G401 (cell line): ENCODE measurements around the gene EXD3. TPM values are rescaled to one million over a fixed set of nuclear protein-coding genes. Genes with fewer than 3 reads are reported as not detected.

Experiments
- DNase-seq: peaks from one replicate; pipeline ENCODE4 v3.0.0-alpha.2; 2015; ENCODE audit warnings: low spot score
- in situ Hi-C: cut with HindIII; loops from 2 replicates; pipeline ENCODE4 v1.10.0; 2016; ENCODE audit warnings: low sequenced_read_pairs, mixed read lengths
- total RNA-seq: library from RNA; depleted of rRNA; stranded (reverse); fragments of >200 nt; shearing (Covaris generic); gene quantifications from 2 replicates; pipeline ENCODE4 v1.2.3, GENCODE V29; 2014

The EXD3 gene
- total RNA-seq, 1 experiment from 2014 or later: 4.8 TPM

DNA sequence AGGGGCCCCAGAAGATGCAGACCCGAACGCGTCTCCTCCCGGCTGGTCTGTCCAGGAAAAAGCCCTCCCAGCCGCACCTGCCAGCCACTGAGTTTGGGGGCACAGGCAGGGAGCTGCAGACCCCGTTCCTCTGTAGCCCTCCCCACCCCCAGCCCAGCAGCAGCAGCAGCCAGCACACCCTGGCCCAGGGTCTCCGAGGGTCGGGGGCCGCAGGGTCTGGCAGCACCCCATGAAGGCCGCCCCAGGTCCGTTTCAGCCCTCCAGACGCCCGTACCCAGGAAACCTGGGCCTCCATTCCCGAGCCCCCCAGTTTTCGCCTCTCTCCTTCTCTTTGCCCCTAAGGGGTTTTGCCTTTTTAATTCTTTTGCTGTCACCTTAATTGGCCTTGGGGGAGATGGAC, 19.7 kb downstream of the EXD3 start:
- in situ Hi-C loops: no loop called here
- DNase-seq: no peak

DNA sequence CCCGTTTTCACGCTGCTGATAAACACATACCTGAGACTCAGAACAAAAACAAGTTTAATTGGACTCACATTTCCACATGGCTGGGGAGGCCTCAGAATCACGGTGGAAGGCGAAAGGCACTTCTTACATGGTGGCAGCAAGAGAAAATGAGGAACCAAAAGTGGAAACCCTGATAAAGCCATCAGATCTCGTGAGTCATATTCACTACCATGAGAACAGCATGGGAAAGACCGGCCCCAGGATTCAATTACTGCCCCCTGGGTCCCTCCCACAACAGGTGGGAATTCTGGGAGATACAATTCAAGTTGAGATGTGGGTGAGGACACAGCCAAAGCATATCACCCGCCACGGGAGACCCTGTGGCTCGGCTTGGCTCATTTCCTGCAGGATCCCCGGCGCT, 20.2 kb downstream of the EXD3 start:
- in situ Hi-C loops: no loop called here

DNA sequence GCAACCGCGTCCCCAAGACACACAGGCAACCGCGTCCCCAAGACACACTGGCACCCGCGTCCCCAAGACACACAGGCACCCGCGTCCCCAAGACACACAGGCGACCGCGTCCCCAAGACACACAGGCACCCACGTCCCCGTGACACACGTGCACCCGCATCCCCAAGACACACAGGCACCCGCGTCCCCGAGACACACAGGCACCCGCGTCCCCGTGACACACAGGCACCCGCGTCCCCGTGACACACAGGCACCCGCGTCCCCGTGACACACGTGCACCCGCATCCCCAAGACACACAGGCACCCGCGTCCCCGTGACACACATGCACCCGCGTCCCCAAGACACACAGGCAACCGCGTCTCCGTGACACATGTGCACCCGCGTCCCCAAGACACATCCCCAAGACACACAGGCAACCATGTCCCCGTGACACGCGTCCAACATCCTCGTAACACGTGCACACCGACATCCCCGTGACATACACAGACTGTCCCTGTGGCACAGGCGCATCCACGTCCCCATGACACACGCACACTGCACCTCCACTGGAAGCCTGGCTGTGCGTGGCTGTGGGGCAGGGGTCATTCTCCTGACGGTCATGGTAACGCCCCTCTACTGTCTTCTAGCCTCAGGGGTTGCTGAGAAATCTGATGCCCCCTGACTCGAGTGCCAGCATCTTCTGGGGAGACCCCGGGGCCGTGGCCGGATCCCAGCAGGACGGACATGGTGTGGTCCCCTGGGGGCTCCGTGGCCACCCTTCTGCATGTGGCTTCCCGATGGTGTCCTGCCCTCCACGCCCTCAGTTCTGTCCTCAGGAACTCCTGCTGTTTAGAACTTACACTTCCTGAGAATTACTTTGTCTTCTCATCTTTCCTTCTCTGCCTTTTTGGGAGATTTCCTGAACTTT, 24.1 kb downstream of the EXD3 start:
- DNase-seq: no peak
- in situ Hi-C loops: no loop called here

More for the DNA sequence above, 20.2 kb downstream of the EXD3 start:
- DNase-seq: no peak

DNA sequence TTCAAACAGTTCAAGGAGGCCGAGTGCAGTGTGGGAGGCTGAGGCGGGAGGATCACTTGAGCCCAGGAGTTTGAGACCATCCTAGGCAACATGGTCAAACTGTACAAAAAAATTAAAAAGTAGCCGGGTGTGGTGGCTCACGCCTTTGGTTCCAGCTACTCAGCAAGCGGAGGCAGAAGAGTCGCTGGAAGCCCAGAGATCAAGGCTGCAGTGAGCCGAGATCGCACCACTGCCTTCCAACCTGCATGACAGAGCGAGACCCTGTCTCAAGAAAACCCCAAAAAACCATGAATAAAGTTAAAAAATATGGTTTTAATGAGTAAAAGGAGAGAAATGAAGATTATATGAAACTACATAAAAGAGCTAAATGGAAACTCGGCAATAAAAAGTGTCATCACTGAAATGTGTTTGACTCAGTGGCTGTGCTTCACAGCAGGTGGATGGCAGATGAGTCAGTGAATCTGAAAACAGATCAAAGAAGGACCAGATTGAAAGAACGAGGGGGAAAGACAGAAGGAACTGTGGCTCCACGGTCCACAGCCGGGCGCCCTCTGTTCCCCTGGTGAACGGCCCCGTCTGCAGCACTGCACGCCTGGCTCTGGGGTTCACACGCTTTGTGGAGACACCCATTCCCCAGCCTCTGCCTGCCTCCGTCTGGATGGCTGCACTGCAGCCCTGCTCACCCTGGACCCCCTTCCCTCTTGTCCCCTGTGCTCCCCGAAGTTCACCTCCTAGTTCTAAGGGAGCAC, 25.1 kb downstream of the EXD3 start:
- in situ Hi-C loops: no loop called here
- no peak for DNase-seq

DNA sequence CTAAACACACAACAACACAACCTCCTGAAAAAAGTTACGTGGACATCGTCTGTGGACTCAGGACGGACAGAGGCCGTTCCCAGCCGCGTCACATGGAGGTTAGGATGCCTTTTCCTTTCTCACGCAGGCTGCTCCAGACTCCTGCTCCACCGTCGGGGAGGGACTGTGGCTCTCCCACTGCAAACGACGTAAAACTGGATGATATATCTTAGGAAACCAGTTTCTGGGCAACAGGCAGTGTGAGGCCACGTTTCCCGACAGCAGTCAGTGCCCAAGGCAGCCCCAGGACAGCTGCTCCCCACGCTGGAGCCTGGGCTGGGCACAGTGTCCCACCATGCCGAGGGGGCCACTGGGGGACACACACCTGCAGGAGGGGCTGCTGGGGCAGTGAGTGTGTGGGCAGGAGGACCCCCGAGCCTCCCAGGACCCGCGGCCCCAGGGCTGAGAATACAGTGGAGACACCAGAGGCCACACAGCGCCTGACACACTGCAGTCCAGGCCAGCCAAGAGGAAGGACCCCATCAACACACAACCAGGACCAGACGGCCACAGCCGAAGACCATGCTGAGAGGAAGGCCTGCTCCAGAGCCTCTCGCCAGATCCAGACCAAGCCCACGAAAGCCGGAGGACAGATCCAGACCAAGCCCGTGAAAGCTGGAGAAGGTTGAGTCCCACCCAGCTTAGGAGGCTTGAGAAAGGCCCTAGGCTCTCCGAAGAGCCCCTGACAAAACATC, 26.2 kb downstream of the EXD3 start:
- DNase-seq: no peak
- in situ Hi-C loops: no loop called here

DNA sequence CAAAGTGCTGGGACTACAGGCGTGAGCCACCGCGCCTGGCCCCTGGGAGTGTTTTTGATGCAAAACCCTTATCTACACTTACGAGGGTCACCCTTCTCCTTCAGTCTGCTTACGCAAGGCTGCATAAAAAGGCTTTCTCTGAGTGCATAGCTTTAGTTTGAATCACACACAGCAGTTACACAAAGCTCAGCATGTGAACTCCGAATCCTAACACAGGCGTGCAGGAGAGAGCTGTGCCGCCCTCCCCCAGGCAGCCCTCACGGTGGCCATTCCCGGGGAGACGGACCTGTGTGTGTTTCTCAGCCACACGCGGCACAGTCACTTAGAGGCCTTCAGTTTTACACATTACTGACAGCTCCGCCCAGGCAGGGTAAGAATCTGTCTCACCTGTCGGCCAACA, 26.7 kb downstream of the EXD3 start:
- in situ Hi-C loops: no loop called here
- DNase-seq: no peak

DNA sequence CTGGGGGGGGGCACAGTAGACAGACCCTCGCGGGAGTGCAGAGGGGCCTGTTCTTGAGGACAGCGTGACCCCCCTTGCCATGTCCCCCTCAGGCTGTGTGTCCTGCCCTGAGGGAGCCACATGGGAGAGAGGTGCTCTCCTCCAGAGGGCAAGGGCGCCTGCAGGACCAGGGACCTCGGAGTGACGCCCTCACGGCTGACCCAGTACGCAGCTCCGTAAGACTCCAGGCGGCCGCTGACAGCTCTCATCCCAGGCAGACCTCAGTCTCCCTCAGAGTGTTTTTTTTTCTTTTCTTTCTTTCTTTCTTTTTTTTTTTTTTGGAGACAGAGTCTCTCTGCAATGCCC, 27.3 kb downstream of the EXD3 start:
- no peak for DNase-seq
- in situ Hi-C loops: no loop called here

DNA sequence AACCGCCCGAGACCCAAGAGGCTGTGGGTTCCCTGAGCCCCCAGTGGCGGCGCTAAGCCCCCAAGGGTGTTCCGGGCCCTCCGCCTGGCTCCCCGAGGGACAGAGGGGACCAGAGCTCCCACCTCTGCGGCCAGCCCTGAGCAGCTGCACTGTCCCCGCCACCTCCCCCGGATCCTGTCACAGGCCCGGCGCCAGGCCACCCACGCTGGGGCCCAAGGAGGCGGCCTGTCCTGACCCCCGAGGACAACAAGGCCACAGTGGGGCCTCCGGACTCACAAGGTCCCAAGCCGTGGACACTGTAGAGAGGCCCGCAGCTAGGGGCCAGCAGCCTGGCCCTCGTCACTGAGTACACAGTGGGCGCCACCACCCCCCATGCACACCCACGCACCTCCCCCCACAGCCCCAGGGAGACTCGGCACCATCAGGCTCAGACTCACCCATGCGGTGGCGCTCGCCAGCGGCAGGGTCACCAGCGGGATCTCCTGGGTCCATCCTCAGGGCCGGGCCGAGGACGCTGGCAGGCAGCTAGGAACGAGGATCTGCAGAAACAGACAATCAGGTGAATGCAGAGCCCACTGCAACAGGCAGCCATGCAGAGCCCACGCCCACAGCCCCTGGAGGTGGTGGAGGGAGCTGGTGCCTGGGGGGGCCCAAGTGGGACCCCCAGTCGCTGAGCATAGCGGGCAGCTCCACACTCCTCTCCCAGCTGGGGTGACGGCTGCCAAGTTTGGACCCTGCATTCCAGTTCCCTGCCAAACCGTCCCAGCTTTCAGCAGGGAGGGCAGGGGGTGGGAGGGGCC, 27.9 kb downstream of the EXD3 start:
- DNase-seq: no peak
- in situ Hi-C loops: no loop called here

DNA sequence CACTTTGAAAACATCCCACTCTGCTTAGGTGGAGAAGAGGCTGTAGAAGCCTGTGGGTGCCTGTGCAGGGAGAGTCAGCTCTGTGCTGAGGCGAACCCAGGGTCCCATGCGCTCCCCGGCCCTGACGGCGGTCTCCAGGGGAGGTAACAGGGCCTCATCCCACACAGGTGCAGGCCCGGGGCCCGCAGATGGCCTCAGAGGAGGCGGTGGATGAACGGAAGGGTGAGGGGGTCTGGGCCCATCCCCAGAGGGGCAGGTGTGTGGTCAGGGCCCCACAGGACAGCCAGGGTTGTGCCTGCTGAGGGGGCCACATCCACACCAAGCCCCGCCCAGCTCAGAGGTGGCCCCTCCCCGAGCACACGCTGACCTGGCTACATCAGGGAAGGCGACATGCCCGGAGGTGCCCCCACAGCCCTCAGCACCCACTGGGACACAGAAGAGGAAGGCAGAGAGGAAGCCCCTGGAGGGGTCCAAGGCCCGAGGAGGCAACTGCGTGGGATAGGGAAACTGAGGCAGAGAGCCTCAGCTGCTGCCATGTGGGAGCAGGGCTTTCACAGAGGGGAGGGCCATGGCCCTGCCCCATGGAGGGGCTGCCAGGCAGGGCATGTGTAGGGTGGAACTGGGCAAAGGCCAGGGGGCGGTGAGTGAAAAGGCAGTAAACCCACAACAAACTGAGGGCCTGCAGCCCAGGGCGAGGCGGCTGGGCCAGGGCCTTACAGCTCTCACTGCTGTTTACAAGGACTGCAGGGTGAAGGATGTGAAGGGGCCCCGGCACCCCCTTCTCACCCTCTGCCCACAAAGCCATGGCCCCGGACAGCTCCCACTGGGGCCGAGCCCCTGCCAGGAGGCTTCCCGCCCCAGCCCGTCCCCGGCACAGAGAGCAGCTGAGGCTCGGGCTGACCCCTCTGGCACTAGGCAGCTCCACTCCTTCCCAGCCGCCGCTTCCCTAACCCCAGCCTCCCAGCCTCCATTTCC, 29.5 kb downstream of the EXD3 start:
- in situ Hi-C loops: no loop called here
- no peak for DNase-seq

DNA sequence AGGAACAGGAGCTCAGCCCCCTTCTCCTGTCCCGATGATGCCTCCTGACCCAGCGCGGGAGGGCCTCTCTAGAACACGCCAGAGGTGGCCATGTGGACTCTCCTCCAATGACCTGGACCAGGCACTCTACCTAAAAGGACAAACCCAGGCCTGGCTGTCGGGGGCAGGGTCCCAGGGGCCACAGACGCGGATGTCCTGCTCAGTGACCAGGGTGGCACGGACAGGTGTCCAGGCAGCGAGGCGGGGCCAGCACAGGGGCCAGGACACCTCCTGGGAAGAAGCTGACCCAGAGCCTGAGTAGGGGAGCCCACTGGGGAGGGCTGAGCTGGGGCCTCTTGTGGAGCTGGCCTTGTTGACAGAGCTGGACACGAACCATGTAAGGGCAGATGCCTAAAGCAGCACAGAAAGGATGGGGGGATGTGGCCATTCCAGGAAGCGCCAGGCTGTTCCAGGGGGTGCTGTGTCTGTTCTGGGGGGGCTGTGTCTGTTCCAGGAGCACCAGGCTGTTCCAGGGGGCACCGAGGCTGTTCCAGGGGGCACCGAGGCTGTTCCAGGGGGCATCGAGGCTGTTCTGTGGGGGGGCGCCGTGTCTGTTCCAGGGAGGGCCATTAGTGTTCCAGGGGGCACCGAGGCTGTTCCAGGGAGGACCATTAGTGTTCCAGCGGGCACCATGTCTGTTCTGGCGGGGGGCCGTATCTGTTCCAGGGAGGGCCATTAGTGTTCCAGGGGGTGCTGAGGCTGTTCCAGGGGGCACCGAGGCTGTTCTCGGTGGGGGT, 30.5 kb downstream of the EXD3 start:
- in situ Hi-C loops: no loop called here

DNA sequence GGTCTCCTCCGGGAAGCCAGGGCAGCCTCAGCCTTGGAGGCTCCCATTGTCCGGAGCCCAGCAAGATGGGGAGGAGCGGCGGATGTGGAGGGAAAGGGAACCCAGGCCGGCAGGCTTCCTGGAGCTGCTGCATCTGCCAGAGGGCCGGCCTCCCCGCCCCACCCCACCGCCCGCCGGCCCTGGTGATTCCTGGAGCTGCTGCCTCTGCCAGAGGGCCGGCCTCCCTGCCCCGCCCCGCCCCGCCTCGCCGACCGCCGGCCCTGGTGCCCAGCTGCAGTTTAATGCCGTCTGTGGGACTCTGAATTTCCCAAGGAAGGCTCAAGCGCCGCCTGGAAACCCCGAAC, 31.6 kb downstream of the EXD3 start:
- no peak for DNase-seq
- in situ Hi-C loops: no loop called here

More for the DNA sequence above, 30.5 kb downstream of the EXD3 start:
- no peak for DNase-seq

DNA sequence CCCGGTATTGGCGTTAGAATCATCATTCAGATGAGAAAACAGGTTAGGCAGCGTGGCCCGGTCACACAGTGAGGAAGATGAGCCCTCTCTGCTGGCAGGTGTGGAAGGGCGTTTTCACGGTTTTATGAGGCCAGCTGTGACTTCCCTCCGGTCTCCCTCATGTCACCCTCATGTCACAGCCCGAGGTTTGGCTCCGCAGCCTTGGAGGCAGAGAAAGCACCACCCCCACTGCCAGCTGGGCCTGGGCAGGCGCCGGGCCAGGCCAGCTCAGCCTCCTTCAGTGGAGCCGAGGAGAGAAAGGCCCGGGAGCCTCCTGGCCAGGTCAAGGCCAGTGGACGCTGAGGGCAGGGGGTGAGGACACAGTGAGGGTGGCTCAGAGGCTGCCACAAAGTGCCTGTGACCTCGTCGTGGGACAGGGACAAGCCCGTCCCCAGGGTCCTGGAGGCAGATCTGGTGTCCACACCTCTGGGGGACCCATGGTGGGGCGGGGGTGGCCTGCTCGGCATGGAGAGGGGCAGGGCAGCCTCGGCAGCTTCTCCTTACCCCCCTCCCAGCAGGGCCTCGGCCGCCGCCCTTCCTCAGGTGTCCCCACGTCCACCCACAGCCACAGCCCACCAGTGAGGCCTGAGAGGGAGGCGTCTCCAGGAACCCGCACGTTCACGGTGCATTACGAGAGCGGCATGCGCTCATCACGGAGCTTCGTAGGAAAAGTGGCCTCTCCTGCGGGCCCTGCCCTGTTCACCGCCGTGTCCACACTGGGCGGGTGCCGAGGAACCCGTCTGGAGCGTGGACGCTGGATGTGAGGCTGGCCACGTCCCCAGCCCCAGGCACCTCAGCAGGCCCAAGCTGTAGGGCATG, 32.2 kb downstream of the EXD3 start:
- in situ Hi-C loops: no loop called here
- no peak for DNase-seq

DNA sequence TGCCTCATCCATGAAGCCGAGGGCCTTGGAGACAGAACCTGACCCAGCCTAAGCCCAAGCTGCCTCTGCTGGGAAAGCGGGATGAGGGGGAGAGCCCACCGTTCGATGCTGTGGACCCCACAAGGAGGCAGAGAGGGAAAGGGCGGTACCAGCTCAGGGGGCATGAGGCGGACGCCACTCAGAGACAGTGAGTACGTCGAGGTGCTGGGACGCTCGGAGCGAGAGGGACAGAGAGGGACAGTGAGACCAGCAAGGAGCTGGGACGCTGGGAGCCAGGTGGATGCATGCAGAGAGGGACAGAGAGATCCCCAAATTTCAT, 33.6 kb downstream of the EXD3 start:
- no peak for DNase-seq
- in situ Hi-C loops: no loop called here

DNA sequence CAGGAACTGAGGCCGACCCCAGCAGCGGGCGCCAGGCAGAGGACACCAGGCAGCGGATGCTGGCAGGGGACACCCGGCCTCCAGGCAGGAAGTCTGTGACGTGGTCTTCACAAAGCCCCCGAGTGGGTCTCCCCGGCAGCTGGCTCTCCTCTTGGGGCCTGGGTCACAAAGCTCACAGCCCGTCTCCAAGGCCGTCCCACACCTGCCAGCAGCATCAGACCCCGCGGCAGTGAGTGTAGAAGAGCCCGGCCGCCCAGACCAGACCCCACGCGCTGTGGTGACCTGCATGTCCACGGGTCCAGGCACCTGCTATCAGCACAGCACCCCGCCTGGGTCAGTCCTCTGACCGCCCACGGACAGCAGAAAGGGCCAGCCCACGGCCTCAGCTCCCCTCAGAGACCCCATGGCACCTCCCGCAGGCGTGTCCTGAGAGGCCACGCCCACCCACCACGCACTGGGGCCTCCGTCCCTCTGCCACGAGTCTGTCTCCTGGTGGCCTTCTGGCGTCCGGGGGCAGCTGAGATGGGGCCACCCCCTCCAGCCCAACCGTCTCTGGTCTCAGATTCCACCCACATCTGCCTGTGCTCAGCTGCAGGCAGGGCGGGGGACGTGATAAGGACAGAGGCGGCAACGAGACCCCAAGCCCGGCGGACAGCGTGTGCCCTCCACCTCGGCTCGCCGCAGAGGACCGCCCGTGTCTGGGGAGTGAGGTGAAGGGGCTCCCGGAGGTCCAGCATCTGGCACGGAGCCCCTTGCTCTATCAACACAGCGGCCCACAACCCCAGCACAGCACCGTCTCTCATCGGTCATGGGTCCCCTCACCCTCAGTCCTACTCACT, 34.2 kb downstream of the EXD3 start:
- in situ Hi-C loops: no loop called here
- DNase-seq: no peak

DNA sequence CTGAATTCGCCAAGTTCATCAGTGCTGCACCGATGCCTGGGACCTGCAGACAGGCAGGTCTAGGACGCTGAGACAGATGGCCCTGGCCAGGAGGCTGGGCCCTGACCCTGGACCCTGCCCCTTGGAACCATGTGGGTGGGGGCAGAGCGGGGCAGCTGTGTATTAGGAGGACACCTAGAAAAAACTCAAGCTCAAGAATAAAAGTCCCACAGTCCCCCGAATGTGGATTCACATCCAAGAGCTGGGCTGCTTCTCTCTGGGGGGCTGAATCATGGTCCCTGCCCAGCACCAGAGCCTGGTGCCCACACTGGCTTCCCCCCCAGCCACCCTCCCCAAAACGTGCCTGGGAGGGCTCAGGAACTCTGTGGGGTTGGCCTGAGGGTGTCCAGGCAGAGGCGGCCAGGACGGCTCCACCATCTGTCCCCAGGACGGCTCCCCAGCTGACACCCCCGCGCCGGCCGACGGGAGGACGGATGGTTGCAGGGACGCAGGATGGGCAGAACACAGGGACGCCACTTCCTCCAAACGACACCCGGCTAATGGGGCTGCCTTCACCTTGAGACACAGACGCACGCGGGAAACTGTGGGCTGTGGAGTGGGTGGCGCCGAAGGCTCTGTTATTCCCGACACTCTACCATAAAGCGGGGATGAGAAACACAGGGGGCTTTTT, 34.9 kb downstream of the EXD3 start:
- in situ Hi-C loops: no loop called here
- DNase-seq: no peak
